ENCODE measurements around the gene BPIFB4.

The BPIFB4 gene

DNA sequence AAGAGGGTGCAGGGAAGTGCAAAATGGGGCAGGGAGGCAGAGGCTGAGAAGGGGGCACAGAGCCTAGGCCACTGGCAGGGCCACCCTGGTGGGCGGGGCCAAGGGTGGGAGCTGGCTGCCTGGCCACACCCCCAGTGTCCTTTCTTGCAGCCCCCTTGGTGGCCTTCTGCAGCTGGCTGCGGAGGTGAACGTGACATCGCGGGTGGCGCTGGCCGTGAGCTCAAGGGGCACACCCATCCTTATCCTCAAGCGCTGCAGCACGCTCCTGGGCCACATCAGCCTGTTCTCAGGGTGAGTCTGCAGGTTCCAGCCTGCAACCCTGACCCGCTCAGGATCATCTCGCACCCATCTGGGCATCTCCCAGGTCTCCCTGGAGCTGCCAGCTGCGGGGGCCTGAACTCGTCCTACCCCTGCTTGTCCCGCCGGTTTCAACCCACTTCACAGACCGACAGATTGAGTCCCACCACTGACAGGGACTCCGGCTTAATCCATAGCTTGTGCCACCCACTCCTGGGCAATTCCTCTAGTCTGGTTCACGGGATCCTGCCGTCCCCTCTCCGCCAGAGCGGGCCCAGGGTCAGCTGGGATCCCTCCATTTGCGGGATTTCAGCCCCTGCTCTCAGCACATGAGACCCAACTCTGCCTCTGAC is 19.6 kb upstream of the BPIFB4 start:
- WGBS, 2 experiments = 92% methylated on average over 22 of the region's 22 CpGs
- H3K4me3 ChIP-seq (ENCODE audit: insufficient read depth, low read depth, low read length) = no peak overlapping the region

DNA sequence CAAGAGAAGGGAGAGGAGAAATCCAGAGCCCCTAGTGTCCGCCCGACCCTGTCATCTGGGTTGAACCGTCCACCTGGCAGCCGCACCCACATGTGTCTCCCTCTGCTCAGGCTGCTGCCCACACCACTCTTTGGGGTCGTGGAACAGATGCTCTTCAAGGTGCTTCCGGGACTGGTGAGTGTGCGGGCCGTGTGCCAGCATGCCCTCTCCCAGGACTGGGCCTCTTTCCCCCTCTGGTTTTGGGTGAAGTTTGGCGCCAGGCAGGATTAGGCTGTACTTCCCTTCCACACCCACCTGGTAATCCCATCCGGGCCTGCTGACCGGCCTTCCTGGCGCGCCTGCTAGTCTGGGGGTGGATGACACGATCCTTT is 17.8 kb upstream of the BPIFB4 start:
- H3K9me3 ChIP-seq (ENCODE audit: control insufficient read depth, low read length) = no peaks in the 10 kb centered on the region
- H3K36me3 ChIP-seq (ENCODE audit: control insufficient read depth, insufficient read depth, low read length) = no peaks in the 10 kb centered on the region
- peaks cover 21% of the 10 kb centered on the region for H3K4me1 ChIP-seq (ENCODE audit: control insufficient read depth, insufficient read depth, low read length)
- WGBS, 2 experiments = 91 to 93% methylated on average over 14 of the region's 14 CpGs
- no peak overlapping the region for H3K27ac ChIP-seq (ENCODE audit: insufficient read depth, low read depth, low read length, poor library complexity, severe bottlenecking)
- H3K27me3 ChIP-seq (ENCODE audit: control insufficient read depth, insufficient read depth, low read length, poor library complexity, severe bottlenecking) = no peaks in the 10 kb centered on the region
- no peak overlapping the region for H3K4me3 ChIP-seq (ENCODE audit: insufficient read depth, low read depth, low read length)

More for the DNA sequence above, 19.6 kb upstream of the BPIFB4 start:
- Histone ChIP-seq H3K27ac (ENCODE audit: insufficient read depth, low read depth, low read length, poor library complexity, severe bottlenecking) (no peak overlapping the region), H3K27me3 (ENCODE audit: control insufficient read depth, insufficient read depth, low read length, poor library complexity, severe bottlenecking) (no peaks in the 10 kb centered on the region), H3K9me3 (ENCODE audit: control insufficient read depth, low read length) (no peaks in the 10 kb centered on the region), H3K36me3 (ENCODE audit: control insufficient read depth, insufficient read depth, low read length) (no peaks in the 10 kb centered on the region), H3K4me1 (ENCODE audit: control insufficient read depth, insufficient read depth, low read length) (peaks cover 21% of the 10 kb centered on the region)

DNA sequence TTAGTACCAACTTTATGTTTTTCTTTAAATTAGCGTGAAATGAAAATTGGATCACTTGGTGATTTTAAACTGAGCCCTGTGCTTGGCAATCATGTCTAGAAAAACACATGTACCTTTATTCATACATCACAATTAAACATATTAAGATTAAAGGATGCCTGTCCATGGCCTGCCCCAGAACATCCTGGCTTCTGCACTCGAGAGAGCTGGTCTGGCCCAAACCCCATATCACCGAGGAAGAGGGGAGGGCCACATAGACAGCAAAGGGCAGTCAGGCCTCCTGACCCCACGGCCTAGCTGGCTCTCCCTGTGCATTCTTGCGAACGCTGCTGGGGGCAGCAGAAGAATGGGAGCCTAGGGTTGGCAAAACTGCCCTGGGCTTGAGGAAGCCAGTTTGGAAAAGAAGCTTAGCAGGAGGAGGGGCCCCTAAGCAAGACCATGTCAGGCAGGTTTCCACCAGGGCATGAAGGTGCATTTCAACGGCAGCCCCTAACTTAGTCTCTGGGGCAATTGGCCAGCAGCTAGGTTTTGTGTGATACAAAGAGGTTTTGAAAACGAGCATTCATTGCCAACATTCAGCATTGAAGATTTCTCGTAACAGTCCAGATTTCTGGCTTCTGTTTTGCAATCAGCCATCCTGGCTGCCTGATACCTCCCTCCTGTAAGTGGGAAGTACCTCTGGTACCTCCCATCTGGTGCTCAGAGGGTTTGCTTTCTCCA is 17.2 kb upstream of the BPIFB4 start:
- no peaks in the 10 kb centered on the region for H3K27me3 ChIP-seq (ENCODE audit: control insufficient read depth, insufficient read depth, low read length, poor library complexity, severe bottlenecking)
- H3K36me3 ChIP-seq (ENCODE audit: control insufficient read depth, insufficient read depth, low read length) = no peaks in the 10 kb centered on the region
- 57 to 58% methylated on average over 9 of the region's 9 CpGs for WGBS, 2 experiments
- no peak overlapping the region for H3K27ac ChIP-seq (ENCODE audit: insufficient read depth, low read depth, low read length, poor library complexity, severe bottlenecking)
- peaks cover 21% of the 10 kb centered on the region for H3K4me1 ChIP-seq (ENCODE audit: control insufficient read depth, insufficient read depth, low read length)
- no peaks in the 10 kb centered on the region for H3K9me3 ChIP-seq (ENCODE audit: control insufficient read depth, low read length)
- H3K4me3 ChIP-seq (ENCODE audit: insufficient read depth, low read depth, low read length) = no peak overlapping the region

- Histone ChIP-seq H3K36me3 (ENCODE audit: control insufficient read depth, insufficient read depth, low read length) (no peaks in the 10 kb centered on the region), H3K4me1 (ENCODE audit: control insufficient read depth, insufficient read depth, low read length) (peaks cover 21% of the 10 kb centered on the region), H3K27me3 (ENCODE audit: control insufficient read depth, insufficient read depth, low read length, poor library complexity, severe bottlenecking) (no peaks in the 10 kb centered on the region), H3K27ac (ENCODE audit: insufficient read depth, low read depth, low read length, poor library complexity, severe bottlenecking) (no peak overlapping the region), H3K9me3 (ENCODE audit: control insufficient read depth, low read length) (no peaks in the 10 kb centered on the region), H3K4me3 (ENCODE audit: insufficient read depth, low read depth, low read length) (no peak overlapping the region)
- 87 to 95% methylated on average over 1 of the region's 1 CpG for WGBS, 2 experiments
Observed at GRCh38 chr20:33062825-33063149, 16.7 kb upstream of the BPIFB4 start.

DNA sequence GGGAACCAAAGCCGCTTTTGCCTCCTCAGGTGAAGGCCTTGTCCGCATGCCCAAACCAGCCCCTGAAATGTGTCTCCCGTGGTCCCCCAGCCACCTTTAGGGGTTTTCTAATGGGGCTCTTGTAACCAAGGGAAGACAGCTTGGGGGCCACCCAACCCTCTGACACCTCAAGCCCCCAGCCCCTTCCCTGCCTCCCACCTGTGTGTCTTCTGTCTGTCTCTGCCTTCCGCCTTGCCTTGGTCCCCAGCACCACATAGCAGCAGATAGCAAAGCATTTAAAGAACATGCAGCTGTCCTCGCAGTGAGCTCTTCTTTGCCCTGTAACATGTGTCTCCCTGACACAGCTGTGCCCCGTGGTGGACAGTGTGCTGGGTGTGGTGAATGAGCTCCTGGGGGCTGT is 16.2 kb upstream of the BPIFB4 start:
- H3K27me3 ChIP-seq (ENCODE audit: control insufficient read depth, insufficient read depth, low read length, poor library complexity, severe bottlenecking) = no peaks in the 10 kb centered on the region
- no peak overlapping the region for H3K4me3 ChIP-seq (ENCODE audit: insufficient read depth, low read depth, low read length)
- WGBS, 2 experiments = 93% methylated on average over 6 of the region's 6 CpGs
- H3K27ac ChIP-seq (ENCODE audit: insufficient read depth, low read depth, low read length, poor library complexity, severe bottlenecking) = no peak overlapping the region
- no peaks in the 10 kb centered on the region for H3K36me3 ChIP-seq (ENCODE audit: control insufficient read depth, insufficient read depth, low read length)
- peaks cover 21% of the 10 kb centered on the region for H3K4me1 ChIP-seq (ENCODE audit: control insufficient read depth, insufficient read depth, low read length)
- no peaks in the 10 kb centered on the region for H3K9me3 ChIP-seq (ENCODE audit: control insufficient read depth, low read length)

- no peak overlapping the region for H3K27ac ChIP-seq (ENCODE audit: insufficient read depth, low read depth, low read length, poor library complexity, severe bottlenecking)
- peaks cover 21% of the 10 kb centered on the region for H3K4me1 ChIP-seq (ENCODE audit: control insufficient read depth, insufficient read depth, low read length)
- 94 to 96% methylated on average over 11 of the region's 11 CpGs for whole genome bisulfite sequencing, 2 experiments
- H3K27me3 ChIP-seq (ENCODE audit: control insufficient read depth, insufficient read depth, low read length, poor library complexity, severe bottlenecking) = no peaks in the 10 kb centered on the region
- no peaks in the 10 kb centered on the region for H3K36me3 ChIP-seq (ENCODE audit: control insufficient read depth, insufficient read depth, low read length)
- H3K9me3 ChIP-seq (ENCODE audit: control insufficient read depth, low read length) = no peaks in the 10 kb centered on the region
- no peak overlapping the region for H3K4me3 ChIP-seq (ENCODE audit: insufficient read depth, low read depth, low read length)
Observed at GRCh38 chr20:33064572-33065287, 14.7 kb upstream of the BPIFB4 start.

GRCh38 chr20:33065785-33066184 is 13.7 kb upstream of the BPIFB4 start:
- Histone ChIP-seq H3K4me1 (ENCODE audit: control insufficient read depth, insufficient read depth, low read length) (peaks cover 21% of the 10 kb centered on the region), H3K27ac (ENCODE audit: insufficient read depth, low read depth, low read length, poor library complexity, severe bottlenecking) (no peak overlapping the region)
- 90 to 94% methylated on average over 9 of the region's 9 CpGs for WGBS, 2 experiments

GRCh38 chr20:33067806-33068205 is 11.6 kb upstream of the BPIFB4 start:
- H3K27me3 ChIP-seq (ENCODE audit: control insufficient read depth, insufficient read depth, low read length, poor library complexity, severe bottlenecking) = no peaks in the 10 kb centered on the region
- no peak overlapping the region for H3K27ac ChIP-seq (ENCODE audit: insufficient read depth, low read depth, low read length, poor library complexity, severe bottlenecking)
- no peaks in the 10 kb centered on the region for H3K36me3 ChIP-seq (ENCODE audit: control insufficient read depth, insufficient read depth, low read length)
- no peaks in the 10 kb centered on the region for H3K9me3 ChIP-seq (ENCODE audit: control insufficient read depth, low read length)
- peaks cover 9% of the 10 kb centered on the region for H3K4me1 ChIP-seq (ENCODE audit: control insufficient read depth, insufficient read depth, low read length)
- 94 to 95% methylated on average over 3 of the region's 3 CpGs for WGBS, 2 experiments
- H3K4me3 ChIP-seq (ENCODE audit: insufficient read depth, low read depth, low read length) = no peak overlapping the region

More at GRCh38 chr20:33065785-33066184, 13.7 kb upstream of the BPIFB4 start:
- Histone ChIP-seq H3K4me3 (ENCODE audit: insufficient read depth, low read depth, low read length) (no peak overlapping the region), H3K36me3 (ENCODE audit: control insufficient read depth, insufficient read depth, low read length) (no peaks in the 10 kb centered on the region), H3K27me3 (ENCODE audit: control insufficient read depth, insufficient read depth, low read length, poor library complexity, severe bottlenecking) (no peaks in the 10 kb centered on the region), H3K9me3 (ENCODE audit: control insufficient read depth, low read length) (no peaks in the 10 kb centered on the region)

- Histone ChIP-seq H3K4me1 (ENCODE audit: control insufficient read depth, insufficient read depth, low read length) (peaks cover 3% of the 10 kb centered on the region), H3K27me3 (ENCODE audit: control insufficient read depth, insufficient read depth, low read length, poor library complexity, severe bottlenecking) (no peaks in the 10 kb centered on the region), H3K4me3 (ENCODE audit: insufficient read depth, low read depth, low read length) (no peak overlapping the region), H3K27ac (ENCODE audit: insufficient read depth, low read depth, low read length, poor library complexity, severe bottlenecking) (no peak overlapping the region), H3K36me3 (ENCODE audit: control insufficient read depth, insufficient read depth, low read length) (no peaks in the 10 kb centered on the region), H3K9me3 (ENCODE audit: control insufficient read depth, low read length) (no peaks in the 10 kb centered on the region)
- WGBS, 2 experiments = 85 to 89% methylated on average over 12 of the region's 12 CpGs
Observed at GRCh38 chr20:33068251-33068939, 11.0 kb upstream of the BPIFB4 start.

GRCh38 chr20:33069673-33070072 is 9.8 kb upstream of the BPIFB4 start:
- Histone ChIP-seq H3K27me3 (ENCODE audit: control insufficient read depth, insufficient read depth, low read length, poor library complexity, severe bottlenecking) (no peaks in the 10 kb centered on the region), H3K4me3 (ENCODE audit: insufficient read depth, low read depth, low read length) (no peak overlapping the region), H3K4me1 (ENCODE audit: control insufficient read depth, insufficient read depth, low read length) (no peaks in the 10 kb centered on the region)

More at GRCh38 chr20:33069673-33070072, 9.8 kb upstream of the BPIFB4 start:
- no peak overlapping the region for H3K27ac ChIP-seq (ENCODE audit: insufficient read depth, low read depth, low read length, poor library complexity, severe bottlenecking)
- no peaks in the 10 kb centered on the region for H3K9me3 ChIP-seq (ENCODE audit: control insufficient read depth, low read length)
- 93 to 95% methylated on average over 9 of the region's 9 CpGs for WGBS, 2 experiments
- no peaks in the 10 kb centered on the region for H3K36me3 ChIP-seq (ENCODE audit: control insufficient read depth, insufficient read depth, low read length)

Measured in ectodermal cell (in vitro differentiated cells).